ENCODE data around the gene SLC37A3. TPM values are rescaled to one million over a fixed set of nuclear protein-coding genes. Genes with fewer than 3 reads are reported as not detected.

Gene SLC37A3, protein sequence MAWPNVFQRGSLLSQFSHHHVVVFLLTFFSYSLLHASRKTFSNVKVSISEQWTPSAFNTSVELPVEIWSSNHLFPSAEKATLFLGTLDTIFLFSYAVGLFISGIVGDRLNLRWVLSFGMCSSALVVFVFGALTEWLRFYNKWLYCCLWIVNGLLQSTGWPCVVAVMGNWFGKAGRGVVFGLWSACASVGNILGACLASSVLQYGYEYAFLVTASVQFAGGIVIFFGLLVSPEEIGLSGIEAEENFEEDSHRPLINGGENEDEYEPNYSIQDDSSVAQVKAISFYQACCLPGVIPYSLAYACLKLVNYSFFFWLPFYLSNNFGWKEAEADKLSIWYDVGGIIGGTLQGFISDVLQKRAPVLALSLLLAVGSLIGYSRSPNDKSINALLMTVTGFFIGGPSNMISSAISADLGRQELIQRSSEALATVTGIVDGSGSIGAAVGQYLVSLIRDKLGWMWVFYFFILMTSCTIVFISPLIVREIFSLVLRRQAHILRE
- 62.3 and 66.5 TPM in 2 replicates for total RNA-seq
- long read RNA-seq, transcript SLC37A3-201 (15 exons, 3,349 nt): major isoform, 107 of 183 reads
- long read RNA-seq, transcript SLC37A3-202 (12 exons, 2,955 nt): minor isoform, 5 of 183 reads
- long read RNA-seq, partial matches to known transcripts: 14 of 183 reads
- long read RNA-seq, other reads (novel, unspliced or antisense): 51 of 183 reads

DNA sequence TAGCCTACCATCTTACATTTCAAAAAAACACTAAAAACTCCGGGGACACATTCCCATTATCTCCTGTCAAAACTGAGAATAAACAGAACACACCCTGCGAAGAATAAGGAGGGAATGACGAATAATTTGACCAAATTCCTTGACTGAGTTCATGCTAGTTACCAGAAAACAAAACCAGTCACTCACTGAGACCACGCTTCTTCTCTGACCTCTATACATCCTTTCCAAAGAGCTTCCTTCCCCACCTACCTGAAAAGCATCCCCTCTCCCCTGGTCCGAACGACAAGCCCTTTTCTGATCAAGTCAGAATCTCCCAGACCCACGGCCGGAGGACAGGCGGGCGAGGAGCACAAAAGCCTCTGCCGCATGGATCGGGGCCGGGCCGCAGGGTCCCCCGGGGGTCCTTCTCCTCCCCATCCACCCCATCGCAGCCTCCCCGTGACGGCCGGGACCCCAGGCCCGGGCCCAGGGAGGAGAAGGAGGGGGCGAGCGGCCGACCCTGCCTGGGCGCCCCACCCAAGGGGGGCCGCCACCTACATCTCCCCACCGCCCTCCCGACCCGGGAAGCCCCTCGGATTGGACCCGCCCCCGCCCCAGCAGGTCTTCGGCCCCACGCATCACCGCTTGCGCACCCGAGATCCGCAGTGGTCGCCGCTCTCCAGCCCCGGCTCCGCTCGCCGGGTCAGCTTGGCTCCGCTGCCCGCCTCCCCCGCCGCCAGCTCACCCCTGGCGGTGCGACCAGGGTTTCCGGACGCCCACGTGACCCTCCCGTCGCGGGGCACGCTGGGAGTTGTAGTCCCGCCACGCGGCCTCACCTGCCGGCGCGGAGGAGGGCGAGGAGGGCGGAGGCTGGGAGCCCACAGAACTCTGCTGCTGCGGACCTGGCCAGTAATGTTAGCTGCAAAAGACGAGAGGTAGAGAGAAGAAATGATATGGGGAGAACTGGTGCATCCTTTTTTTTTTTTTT lies at the start of gene SLC37A3:
Gene SLC37A3, minus strand, starts transcription at position 747 of the 967 bp plus-strand sequence. CDS start 16,004 bp downstream, outside the sequence.
- H3K9me3 Mint-ChIP-seq (ENCODE audit: low read depth): no peaks in the 10 kb centered on the region
- peak within 1 kb of the TSS; percentile 94 for H3K27ac Mint-ChIP-seq
- no peaks in the 10 kb centered on the region for H3K27me3 Mint-ChIP-seq
- DNase-seq (ENCODE audit: low spot score, unreplicated experiment): peak; percentile 88
- peak within 1 kb of the TSS; percentile 86 for H3K4me3 Mint-ChIP-seq (ENCODE audit: low read depth)
- H3K4me1 Mint-ChIP-seq (ENCODE audit: low read depth): peaks cover 8% of the 10 kb centered on the region
- TF ChIP-seq CTCF (IDR thresholded peaks at IDR 0.05; ENCODE audit: unreplicated experiment): peak; percentile 16
- peaks cover 2% of the 10 kb centered on the region for H3K36me3 Mint-ChIP-seq (ENCODE audit: insufficient read depth)

DNA sequence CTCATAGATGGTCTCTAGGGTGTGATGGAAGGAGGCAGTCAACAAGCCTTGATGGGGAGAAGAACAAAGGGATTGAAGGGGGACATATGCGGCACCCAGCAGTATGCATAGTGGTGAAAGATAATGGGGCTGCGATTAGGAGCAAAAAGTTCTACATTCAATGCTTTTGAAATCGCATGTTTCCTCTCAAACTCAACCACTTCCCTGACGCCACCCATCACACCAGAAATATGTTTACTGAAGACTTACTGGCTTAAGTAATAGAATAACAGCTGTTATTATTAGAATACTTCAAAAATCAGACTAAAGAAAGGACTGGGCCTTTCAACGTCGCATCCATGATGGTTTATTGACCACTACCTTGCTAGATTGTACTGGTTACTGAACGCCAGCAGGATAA lies 49.5 kb upstream of the SLC37A3 start:
- H3K27ac Mint-ChIP-seq: no peak overlapping the region
- peaks cover 6% of the 10 kb centered on the region for H3K36me3 Mint-ChIP-seq (ENCODE audit: insufficient read depth)
- DNase-seq (ENCODE audit: low spot score, unreplicated experiment): no peak
- no peak for TF ChIP-seq CTCF (IDR thresholded peaks at IDR 0.05; ENCODE audit: unreplicated experiment)
- no peaks in the 10 kb centered on the region for H3K27me3 Mint-ChIP-seq
- H3K4me1 Mint-ChIP-seq (ENCODE audit: low read depth): peaks cover 2% of the 10 kb centered on the region
- no peak overlapping the region for H3K4me3 Mint-ChIP-seq (ENCODE audit: low read depth)
- no peaks in the 10 kb centered on the region for H3K9me3 Mint-ChIP-seq (ENCODE audit: low read depth)

GRCh38 chr7:140446467-140446866 lies 48.1 kb upstream of the SLC37A3 start:
- DNase-seq (ENCODE audit: low spot score, unreplicated experiment): no peak
- Mint-ChIP-seq H3K9me3 (ENCODE audit: low read depth) (no peaks in the 10 kb centered on the region), H3K27me3 (no peaks in the 10 kb centered on the region), H3K27ac (no peak overlapping the region), H3K36me3 (ENCODE audit: insufficient read depth) (peaks cover 2% of the 10 kb centered on the region), H3K4me1 (ENCODE audit: low read depth) (no peaks in the 10 kb centered on the region), H3K4me3 (ENCODE audit: low read depth) (no peak overlapping the region)
- TF ChIP-seq CTCF (IDR thresholded peaks at IDR 0.05; ENCODE audit: unreplicated experiment): no peak

- no peaks in the 10 kb centered on the region for H3K27me3 Mint-ChIP-seq
- H3K4me3 Mint-ChIP-seq (ENCODE audit: low read depth): no peak overlapping the region
- H3K4me1 Mint-ChIP-seq (ENCODE audit: low read depth): no peaks in the 10 kb centered on the region
- no peak for TF ChIP-seq CTCF (IDR thresholded peaks at IDR 0.05; ENCODE audit: unreplicated experiment)
- H3K9me3 Mint-ChIP-seq (ENCODE audit: low read depth): no peaks in the 10 kb centered on the region
- no peak for DNase-seq (ENCODE audit: low spot score, unreplicated experiment)
- H3K27ac Mint-ChIP-seq: no peak overlapping the region
- H3K36me3 Mint-ChIP-seq (ENCODE audit: insufficient read depth): no peaks in the 10 kb centered on the region
Measured at GRCh38 chr7:140441519-140441918, 43.2 kb upstream of the SLC37A3 start.

DNA sequence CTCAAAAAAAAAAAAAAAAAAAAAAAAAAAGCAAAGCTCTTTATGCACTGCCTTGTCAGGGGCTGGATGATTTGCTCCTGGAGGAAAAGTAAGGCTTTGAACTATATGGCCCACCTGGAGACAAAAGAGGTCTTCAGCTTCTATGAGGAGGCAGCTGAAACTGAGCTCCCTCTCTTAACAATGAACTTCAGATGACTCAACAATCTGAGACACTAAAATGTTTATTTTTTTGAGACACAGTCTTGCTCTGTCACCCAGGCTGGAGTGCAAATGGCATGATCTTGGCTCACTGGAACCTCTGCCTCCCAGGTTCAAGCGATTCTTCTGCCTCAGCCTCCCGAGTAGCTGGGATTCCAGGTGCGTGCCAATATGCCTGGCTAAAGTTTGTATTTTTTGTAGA lies 42.3 kb upstream of the SLC37A3 start:
- no peak for TF ChIP-seq CTCF (IDR thresholded peaks at IDR 0.05; ENCODE audit: unreplicated experiment)
- no peak overlapping the region for H3K27ac Mint-ChIP-seq
- H3K27me3 Mint-ChIP-seq: no peaks in the 10 kb centered on the region
- no peaks in the 10 kb centered on the region for H3K9me3 Mint-ChIP-seq (ENCODE audit: low read depth)
- no peak overlapping the region for H3K4me3 Mint-ChIP-seq (ENCODE audit: low read depth)
- H3K4me1 Mint-ChIP-seq (ENCODE audit: low read depth): no peaks in the 10 kb centered on the region
- no peaks in the 10 kb centered on the region for H3K36me3 Mint-ChIP-seq (ENCODE audit: insufficient read depth)
- no peak for DNase-seq (ENCODE audit: low spot score, unreplicated experiment)

All from progenitor cell of endocrine pancreas (in vitro differentiated cells).